Measurements from ENCODE around the gene IRF8.

Gene IRF8

DNA sequence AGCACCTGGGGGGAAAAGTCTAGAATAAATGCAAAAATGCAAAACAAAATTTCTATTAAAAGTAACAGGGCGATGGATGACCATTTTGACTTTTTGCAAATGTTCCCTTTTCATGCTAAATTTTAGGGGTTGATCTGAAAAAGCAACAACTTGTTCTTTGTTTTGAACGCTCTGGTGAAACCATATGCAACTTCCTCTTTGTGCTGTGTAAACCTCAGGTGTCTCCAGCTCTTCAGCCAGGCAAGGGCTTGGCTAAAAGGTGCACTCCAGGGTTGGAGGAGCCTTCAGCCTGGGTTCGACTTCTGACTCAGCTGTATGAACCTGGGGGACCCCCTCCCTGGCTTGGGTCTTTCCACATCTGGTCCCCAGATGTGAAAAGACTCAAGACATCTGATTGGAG, 9.5 kb downstream of the IRF8 start:
- 33% methylated on average over 3 of the region's 3 CpGs for WGBS (ENCODE audit: insufficient coverage)
- Histone ChIP-seq H3K27ac (ENCODE audit: insufficient read depth in 1 of 2, low read depth in 1 of 2, low read length in 2 of 2, poor library complexity in 1 of 2, severe bottlenecking in 2 of 2) (no peak overlapping the region), H3K36me3 (ENCODE audit: control insufficient read depth in 4 of 4, insufficient read depth in 4 of 4, low read length in 3 of 4) (no peaks in the 10 kb centered on the region), H3K4me3 (ENCODE audit: control insufficient read depth in 1 of 7, extremely low read depth in 1 of 7, insufficient read depth in 4 of 7, low read depth in 2 of 7, low read length in 6 of 7) (no peak overlapping the region), H3K9me3 (ENCODE audit: control extremely low read depth in 1 of 5, control insufficient read depth in 4 of 5, insufficient read depth in 2 of 5, low read depth in 1 of 5, low read length in 4 of 5) (peaks cover 0 to 6% (median 2%) of the 10 kb centered on the region in 5 experiments), H3K4me1 (ENCODE audit: control extremely low read depth in 1 of 4, control insufficient read depth in 4 of 4, insufficient read depth in 4 of 4, low read length in 3 of 4) (peaks cover 3 to 57% (median 9%) of the 10 kb centered on the region in 4 experiments), H3K27me3 (replicated peaks in 2 of 5; ENCODE audit: control insufficient read depth in 4 of 5, insufficient read depth in 5 of 5, low read length in 4 of 5) (peaks cover 0 to 18% (median 0%) of the 10 kb centered on the region in 5 experiments)
- peak in 2 of 3 donors; percentile 52 to 66 for DNase-seq
- ChIA-PET CTCF (interaction anchor here (1.0 to 3.1 kb wide), 2 partner anchors 21 to 87 kb away, joined by 3 to 11 read pairs; no protein-coding TSS in a partner anchor), POLR2A (interaction anchor here (0.6 to 1.0 kb wide), 2 partner anchors 19 to 76 kb away, joined by 4 read pairs; no protein-coding TSS in a partner anchor)

DNA sequence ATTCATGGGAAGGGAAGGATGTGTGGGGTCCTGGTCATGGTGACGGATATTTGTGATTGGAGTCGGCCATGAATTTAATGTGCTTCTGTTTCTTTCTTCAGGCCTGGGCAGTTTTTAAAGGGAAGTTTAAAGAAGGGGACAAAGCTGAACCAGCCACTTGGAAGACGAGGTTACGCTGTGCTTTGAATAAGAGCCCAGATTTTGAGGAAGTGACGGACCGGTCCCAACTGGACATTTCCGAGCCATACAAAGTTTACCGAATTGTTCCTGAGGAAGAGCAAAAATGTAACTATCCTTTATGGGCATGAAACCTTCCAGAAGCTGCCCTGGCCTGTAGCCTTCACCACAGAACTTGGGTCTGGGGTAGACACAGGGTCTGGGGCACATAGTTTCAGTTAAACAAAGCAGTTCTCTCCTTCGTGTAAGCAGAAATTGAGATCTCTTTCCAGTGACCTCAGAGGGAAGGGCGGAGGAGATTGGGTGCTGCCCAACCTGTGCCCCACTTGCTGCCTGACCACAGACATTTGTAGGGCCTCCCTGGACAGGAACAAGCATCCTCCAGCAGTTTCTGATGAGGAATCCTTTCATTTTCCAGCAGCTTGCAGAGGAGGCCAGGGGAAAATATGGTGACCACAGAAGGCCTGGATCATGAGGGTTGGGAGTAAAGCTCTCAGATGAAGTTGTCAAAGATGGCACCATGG, 10.1 kb downstream of the IRF8 start:
- no peak for DNase-seq
- H3K4me3 ChIP-seq (ENCODE audit: control insufficient read depth in 1 of 7, extremely low read depth in 1 of 7, insufficient read depth in 4 of 7, low read depth in 2 of 7, low read length in 6 of 7) = no peak overlapping the region
- no peaks in the 10 kb centered on the region for H3K36me3 ChIP-seq (ENCODE audit: control insufficient read depth in 4 of 4, insufficient read depth in 4 of 4, low read length in 3 of 4)
- 73% methylated on average over 10 of the region's 10 CpGs for WGBS (ENCODE audit: insufficient coverage)
- peaks cover 6 to 58% (median 9%) of the 10 kb centered on the region in 4 experiments for H3K4me1 ChIP-seq (ENCODE audit: control extremely low read depth in 1 of 4, control insufficient read depth in 4 of 4, insufficient read depth in 4 of 4, low read length in 3 of 4)
- peaks cover 0 to 12% (median 0%) of the 10 kb centered on the region in 5 experiments for H3K27me3 ChIP-seq (replicated peaks in 2 of 5; ENCODE audit: control insufficient read depth in 4 of 5, insufficient read depth in 5 of 5, low read length in 4 of 5)
- peaks cover 0 to 6% (median 2%) of the 10 kb centered on the region in 5 experiments for H3K9me3 ChIP-seq (ENCODE audit: control extremely low read depth in 1 of 5, control insufficient read depth in 4 of 5, insufficient read depth in 2 of 5, low read depth in 1 of 5, low read length in 4 of 5)
- H3K27ac ChIP-seq (ENCODE audit: insufficient read depth in 1 of 2, low read depth in 1 of 2, low read length in 2 of 2, poor library complexity in 1 of 2, severe bottlenecking in 2 of 2) = no peak overlapping the region
- ChIA-PET POLR2A (interaction anchor here (1.0 kb wide), 1 partner anchor 76 kb away, joined by 4 read pairs; no protein-coding TSS in a partner anchor), CTCF (interaction anchor here (1.0 to 1.4 kb wide), 3 partner anchors 20 to 107 kb away, joined by 3 read pairs; no protein-coding TSS in a partner anchor)

DNA sequence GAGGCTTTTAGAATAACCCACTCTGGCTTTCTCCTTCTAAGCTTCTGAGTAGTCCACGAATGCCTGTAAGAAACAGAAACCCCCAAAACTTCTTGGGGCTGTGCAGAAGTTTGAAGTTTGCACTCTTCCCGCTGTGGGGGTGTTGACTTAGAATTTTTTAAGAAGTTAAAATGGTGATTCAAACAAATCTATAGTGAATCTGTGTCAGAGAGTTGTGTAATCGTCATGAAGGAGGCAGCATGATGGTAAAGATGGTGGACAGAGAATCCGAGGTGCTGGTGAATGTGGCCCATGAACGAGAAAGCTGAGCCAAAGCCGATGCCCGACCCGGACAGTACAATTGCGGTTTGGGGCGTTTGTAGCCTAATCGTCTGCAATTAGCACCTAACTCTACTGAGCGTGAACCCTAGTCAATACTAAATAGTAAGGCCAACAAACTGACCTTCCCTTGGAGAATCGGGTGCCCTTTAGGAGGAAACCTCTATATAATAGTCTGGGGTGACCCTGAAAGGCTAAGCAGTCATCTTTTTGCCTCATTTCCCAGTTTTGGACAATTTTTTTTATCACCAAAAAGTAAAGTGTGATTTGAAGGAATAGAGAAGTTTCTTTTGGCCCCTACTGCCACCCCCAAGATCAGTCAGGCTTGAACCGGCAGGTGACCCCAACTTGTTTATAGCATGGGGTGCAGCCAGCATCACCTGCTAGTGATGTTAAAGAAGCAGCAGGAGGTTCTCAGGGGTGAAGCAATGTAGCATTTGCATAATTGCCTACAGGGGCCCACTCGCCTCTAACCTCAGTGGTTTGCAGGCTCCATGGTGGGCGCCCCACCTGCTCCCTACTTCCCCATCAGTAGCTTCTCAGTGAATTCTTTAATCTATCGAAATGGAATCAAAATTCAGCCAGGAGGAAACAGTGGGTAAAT, 11.2 kb downstream of the IRF8 start:
- H3K27me3 ChIP-seq (replicated peaks in 2 of 5; ENCODE audit: control insufficient read depth in 4 of 5, insufficient read depth in 5 of 5, low read length in 4 of 5) = peaks cover 0 to 5% (median 0%) of the 10 kb centered on the region in 5 experiments
- no peak overlapping the region for H3K4me3 ChIP-seq (ENCODE audit: control insufficient read depth in 1 of 7, extremely low read depth in 1 of 7, insufficient read depth in 4 of 7, low read depth in 2 of 7, low read length in 6 of 7)
- ChIA-PET POLR2A (no interaction called here), CTCF (interaction anchor here (1.0 to 1.4 kb wide), 2 partner anchors 85 to 106 kb away, joined by 3 read pairs; no protein-coding TSS in a partner anchor)
- peaks cover 5 to 70% (median 16%) of the 10 kb centered on the region in 4 experiments for H3K4me1 ChIP-seq (ENCODE audit: control extremely low read depth in 1 of 4, control insufficient read depth in 4 of 4, insufficient read depth in 4 of 4, low read length in 3 of 4)
- no peak for DNase-seq
- WGBS (ENCODE audit: insufficient coverage) = 94% methylated on average over 15 of the region's 17 CpGs
- H3K9me3 ChIP-seq (ENCODE audit: control extremely low read depth in 1 of 5, control insufficient read depth in 4 of 5, insufficient read depth in 2 of 5, low read depth in 1 of 5, low read length in 4 of 5) = peaks cover 0 to 3% (median under 1%) of the 10 kb centered on the region in 5 experiments
- no peaks in the 10 kb centered on the region for H3K36me3 ChIP-seq (ENCODE audit: control insufficient read depth in 4 of 4, insufficient read depth in 4 of 4, low read length in 3 of 4)
- no peak overlapping the region for H3K27ac ChIP-seq (ENCODE audit: insufficient read depth in 1 of 2, low read depth in 1 of 2, low read length in 2 of 2, poor library complexity in 1 of 2, severe bottlenecking in 2 of 2)

DNA sequence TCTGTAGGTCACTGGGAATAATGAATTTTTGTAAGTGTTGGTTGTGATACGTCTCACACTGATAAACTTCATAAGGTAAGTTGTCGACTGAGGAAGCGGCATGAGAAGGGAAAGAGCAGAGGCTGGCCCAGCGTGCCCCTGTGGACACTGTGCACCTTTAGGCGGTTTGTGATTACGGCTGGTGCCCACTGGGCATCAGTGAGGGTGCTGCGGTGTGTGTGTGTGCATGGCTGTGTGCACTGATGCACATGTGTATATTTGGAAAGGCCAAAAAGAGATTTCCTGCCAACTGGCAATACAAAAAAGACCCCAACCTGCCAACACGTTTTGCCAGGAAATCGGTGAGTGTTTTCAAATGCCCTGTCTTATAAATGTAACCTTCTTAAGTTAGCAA, 11.9 kb downstream of the IRF8 start:
- ChIA-PET POLR2A (no interaction called here), CTCF (no interaction called here)
- H3K4me1 ChIP-seq (ENCODE audit: control extremely low read depth in 1 of 4, control insufficient read depth in 4 of 4, insufficient read depth in 4 of 4, low read length in 3 of 4) = peaks cover 5 to 76% (median 16%) of the 10 kb centered on the region in 4 experiments
- peaks cover 0 to 4% (median 0%) of the 10 kb centered on the region in 5 experiments for H3K27me3 ChIP-seq (replicated peaks in 2 of 5; ENCODE audit: control insufficient read depth in 4 of 5, insufficient read depth in 5 of 5, low read length in 4 of 5)
- no peak for DNase-seq
- WGBS (ENCODE audit: insufficient coverage) = 98% methylated on average over 4 of the region's 9 CpGs
- H3K27ac ChIP-seq (ENCODE audit: insufficient read depth in 1 of 2, low read depth in 1 of 2, low read length in 2 of 2, poor library complexity in 1 of 2, severe bottlenecking in 2 of 2) = no peak overlapping the region
- no peaks in the 10 kb centered on the region for H3K36me3 ChIP-seq (ENCODE audit: control insufficient read depth in 4 of 4, insufficient read depth in 4 of 4, low read length in 3 of 4)
- no peak overlapping the region for H3K4me3 ChIP-seq (ENCODE audit: control insufficient read depth in 1 of 7, extremely low read depth in 1 of 7, insufficient read depth in 4 of 7, low read depth in 2 of 7, low read length in 6 of 7)
- H3K9me3 ChIP-seq (ENCODE audit: control extremely low read depth in 1 of 5, control insufficient read depth in 4 of 5, insufficient read depth in 2 of 5, low read depth in 1 of 5, low read length in 4 of 5) = no peaks in the 10 kb centered on the region

DNA sequence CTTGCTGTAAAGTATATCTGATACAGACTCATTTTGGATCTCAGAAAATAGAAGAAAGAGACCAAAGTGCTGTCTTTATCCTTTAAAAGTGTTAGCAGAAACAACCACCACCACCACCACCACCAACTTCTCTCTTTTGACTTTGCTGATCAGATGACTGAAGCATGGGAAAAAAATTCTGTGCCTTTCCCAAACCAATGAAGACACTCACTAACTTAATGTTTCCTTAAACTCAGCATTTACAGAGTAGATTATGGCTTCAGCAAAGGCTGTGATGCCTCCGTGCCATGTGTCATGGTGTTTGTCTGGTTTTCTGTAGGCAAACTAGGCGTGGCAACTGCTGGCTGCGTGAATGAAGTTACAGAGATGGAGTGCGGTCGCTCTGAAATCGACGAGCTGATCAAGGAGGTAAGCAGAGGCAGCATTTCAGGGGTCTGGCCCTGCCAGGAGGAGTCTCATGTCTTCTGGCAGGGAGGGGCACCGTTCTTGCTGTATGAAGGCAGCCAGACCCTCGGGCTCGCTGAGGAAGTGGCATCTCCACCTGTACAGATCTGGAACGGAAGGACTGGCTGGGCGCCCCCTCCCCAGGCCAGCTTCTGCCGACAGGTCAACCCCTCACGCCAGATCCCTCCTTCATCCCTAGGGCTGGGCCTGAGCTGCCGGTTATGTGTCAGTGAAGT, 12.4 kb downstream of the IRF8 start:
- 95% methylated on average over 15 of the region's 15 CpGs for WGBS (ENCODE audit: insufficient coverage)
- Histone ChIP-seq H3K27ac (ENCODE audit: insufficient read depth in 1 of 2, low read depth in 1 of 2, low read length in 2 of 2, poor library complexity in 1 of 2, severe bottlenecking in 2 of 2) (no peak overlapping the region), H3K36me3 (ENCODE audit: control insufficient read depth in 4 of 4, insufficient read depth in 4 of 4, low read length in 3 of 4) (no peaks in the 10 kb centered on the region), H3K4me1 (ENCODE audit: control extremely low read depth in 1 of 4, control insufficient read depth in 4 of 4, insufficient read depth in 4 of 4, low read length in 3 of 4) (peaks cover 5 to 81% (median 17%) of the 10 kb centered on the region in 4 experiments), H3K27me3 (replicated peaks in 2 of 5; ENCODE audit: control insufficient read depth in 4 of 5, insufficient read depth in 5 of 5, low read length in 4 of 5) (peaks cover 0 to 2% (median 0%) of the 10 kb centered on the region in 5 experiments), H3K9me3 (ENCODE audit: control extremely low read depth in 1 of 5, control insufficient read depth in 4 of 5, insufficient read depth in 2 of 5, low read depth in 1 of 5, low read length in 4 of 5) (no peaks in the 10 kb centered on the region), H3K4me3 (ENCODE audit: control insufficient read depth in 1 of 7, extremely low read depth in 1 of 7, insufficient read depth in 4 of 7, low read depth in 2 of 7, low read length in 6 of 7) (no peak overlapping the region)
- DNase-seq = no peak
- CTCF ChIA-PET = interaction anchor here (1.0 to 1.4 kb wide), 3 partner anchors 8 to 62 kb away, joined by 3 read pairs; no protein-coding TSS in a partner anchor
- POLR2A ChIA-PET = no interaction called here

DNA sequence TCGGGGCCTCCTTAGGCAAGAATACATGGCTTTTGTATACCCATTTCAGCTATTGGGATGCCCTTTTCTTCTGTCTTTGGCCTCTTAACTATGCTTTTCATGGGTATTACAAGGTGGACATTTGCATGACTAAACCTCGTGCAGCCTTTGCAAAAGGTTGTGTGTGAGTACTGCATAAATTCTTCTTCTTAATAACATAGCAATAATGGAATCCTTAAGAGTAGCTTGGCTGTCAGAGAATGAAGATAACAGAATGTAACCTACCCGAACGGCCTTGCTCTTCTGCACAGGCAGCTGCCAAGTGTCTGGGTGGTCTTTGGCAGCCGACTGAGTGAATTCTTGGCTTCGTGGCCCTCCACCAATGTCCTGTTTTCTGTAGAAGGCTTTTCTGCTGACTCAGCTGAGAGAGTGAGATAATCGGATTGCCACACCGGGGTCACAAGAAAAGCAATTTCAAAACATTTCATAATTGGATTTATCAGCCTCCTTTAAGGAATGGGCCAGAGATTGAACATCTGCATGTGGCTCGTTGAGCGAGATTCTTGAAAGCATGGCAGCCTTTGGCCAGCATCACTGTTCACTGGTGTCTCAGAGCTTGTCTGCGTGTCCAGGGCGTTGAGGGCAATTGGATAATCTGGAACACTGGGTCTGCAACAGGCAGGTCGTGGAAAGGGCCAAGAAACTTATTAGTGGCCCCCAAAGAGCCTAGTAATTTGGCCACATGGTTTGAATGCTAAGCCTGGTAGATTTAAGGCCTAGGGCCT, 13.4 kb downstream of the IRF8 start:
- DNase-seq = no peak
- Histone ChIP-seq H3K27ac (ENCODE audit: insufficient read depth in 1 of 2, low read depth in 1 of 2, low read length in 2 of 2, poor library complexity in 1 of 2, severe bottlenecking in 2 of 2) (no peak overlapping the region), H3K36me3 (ENCODE audit: control insufficient read depth in 4 of 4, insufficient read depth in 4 of 4, low read length in 3 of 4) (no peaks in the 10 kb centered on the region), H3K4me3 (ENCODE audit: control insufficient read depth in 1 of 7, extremely low read depth in 1 of 7, insufficient read depth in 4 of 7, low read depth in 2 of 7, low read length in 6 of 7) (no peak overlapping the region), H3K9me3 (ENCODE audit: control extremely low read depth in 1 of 5, control insufficient read depth in 4 of 5, insufficient read depth in 2 of 5, low read depth in 1 of 5, low read length in 4 of 5) (no peaks in the 10 kb centered on the region), H3K27me3 (replicated peaks in 2 of 5; ENCODE audit: control insufficient read depth in 4 of 5, insufficient read depth in 5 of 5, low read length in 4 of 5) (peaks cover 0 to 5% (median 0%) of the 10 kb centered on the region in 5 experiments), H3K4me1 (ENCODE audit: control extremely low read depth in 1 of 4, control insufficient read depth in 4 of 4, insufficient read depth in 4 of 4, low read length in 3 of 4) (peaks cover 5 to 85% (median 19%) of the 10 kb centered on the region in 4 experiments)
- CTCF ChIA-PET = interaction anchor here (1.0 to 1.7 kb wide), 4 partner anchors 9 to 91 kb away, joined by 3 to 5 read pairs (median 3); no protein-coding TSS in a partner anchor
- WGBS (ENCODE audit: insufficient coverage) = 85% methylated on average over 10 of the region's 13 CpGs
- POLR2A ChIA-PET = no interaction called here

Measured in common myeloid progenitor, CD34-positive (primary cell).